ENCODE data around the gene PDIA2. TPM values are rescaled to one million over a fixed set of nuclear protein-coding genes. Genes with fewer than 3 reads are reported as not detected.

PDIA2 gene
- total RNA-seq, 2 experiments from 2014 or later, result not detected

GRCh38 chr16:273547-274421 is 9.2 kb upstream of the PDIA2 start:
- Histone ChIP-seq H3K4me1 (ENCODE audit: insufficient read depth, low read length) (peaks cover 11% of the 10 kb centered on the region), H3K27me3 (ENCODE audit: control insufficient read depth in 1 of 2, insufficient read depth in 2 of 2, low read length in 2 of 2) (peaks cover 12 to 14% of the 10 kb centered on the region in 2 experiments), H3K9me3 (ENCODE audit: control insufficient read depth in 1 of 2, insufficient read depth in 1 of 2, low read length in 2 of 2) (peaks cover 0 to 3% of the 10 kb centered on the region in 2 experiments), H3K4me3 (ENCODE audit: low read length) (no peak overlapping the region), H3K36me3 (ENCODE audit: insufficient read depth, low read length) (no peaks in the 10 kb centered on the region), H3K27ac (ENCODE audit: low read depth in 1 of 2, low read length in 2 of 2) (no peak overlapping the region)
- ATAC-seq (ENCODE audit: poor library complexity) (no peak), DNase-seq (no peak)
- H3K27ac Mint-ChIP-seq, result no peak overlapping the region
- no peak for TF ChIP-seq CTCF (IDR thresholded peaks at IDR 0.05)
- peaks cover 30% of the 10 kb centered on the region for H3K27me3 Mint-ChIP-seq
- intact Hi-C loops (cut with DNase I, micrococcal nuclease), result no loop called here
- peaks cover 1% of the 10 kb centered on the region for H3K4me1 Mint-ChIP-seq (ENCODE audit: low read depth)
- no peak overlapping the region for H3K4me3 Mint-ChIP-seq
- H3K9me3 Mint-ChIP-seq, result no peaks in the 10 kb centered on the region
- ChIA-PET CTCF (no interaction called here), POLR2A (no interaction called here)
- no peaks in the 10 kb centered on the region for H3K36me3 Mint-ChIP-seq (ENCODE audit: low read depth)

- Mint-ChIP-seq H3K27me3 (peaks cover 37% of the 10 kb centered on the region), H3K36me3 (ENCODE audit: low read depth) (no peaks in the 10 kb centered on the region), H3K27ac (no peak overlapping the region), H3K9me3 (no peaks in the 10 kb centered on the region), H3K4me3 (peak overlapping the region; percentile 65), H3K4me1 (ENCODE audit: low read depth) (peaks cover 7% of the 10 kb centered on the region)
- no peak overlapping the region for H3K4me3 ChIP-seq (ENCODE audit: low read length)
- no peaks in the 10 kb centered on the region for H3K36me3 ChIP-seq (ENCODE audit: insufficient read depth, low read length)
- intact Hi-C loops (cut with DNase I, micrococcal nuclease), result no loop called here
- no peak for TF ChIP-seq CTCF (IDR thresholded peaks at IDR 0.05)
- H3K27ac ChIP-seq (ENCODE audit: low read depth in 1 of 2, low read length in 2 of 2), result no peak overlapping the region
- peaks cover 24% of the 10 kb centered on the region for H3K4me1 ChIP-seq (ENCODE audit: insufficient read depth, low read length)
- H3K9me3 ChIP-seq (ENCODE audit: control insufficient read depth in 1 of 2, insufficient read depth in 1 of 2, low read length in 2 of 2), result peaks cover 0 to 3% of the 10 kb centered on the region in 2 experiments
- peaks cover 12 to 19% of the 10 kb centered on the region in 2 experiments for H3K27me3 ChIP-seq (ENCODE audit: control insufficient read depth in 1 of 2, insufficient read depth in 2 of 2, low read length in 2 of 2)
- peak; percentile 58 for ATAC-seq (ENCODE audit: poor library complexity)
- peak in 3 of 14 experiments; percentile 14 to 34 (median 15) for DNase-seq
- POLR2A ChIA-PET, result no interaction called here
- CTCF ChIA-PET, result no interaction called here
These were observed 7.8 kb upstream of the PDIA2 start for GRCh38 chr16:275041-275641.

- POLR2A ChIA-PET, result no interaction called here
- no peak for TF ChIP-seq CTCF (IDR thresholded peaks at IDR 0.05)
- Histone ChIP-seq H3K27me3 (ENCODE audit: control insufficient read depth in 1 of 2, insufficient read depth in 2 of 2, low read length in 2 of 2) (peaks cover 12 to 20% of the 10 kb centered on the region in 2 experiments), H3K36me3 (ENCODE audit: insufficient read depth, low read length) (no peaks in the 10 kb centered on the region), H3K9me3 (ENCODE audit: control insufficient read depth in 1 of 2, insufficient read depth in 1 of 2, low read length in 2 of 2) (peaks cover 0 to 1% of the 10 kb centered on the region in 2 experiments), H3K4me3 (ENCODE audit: low read length) (no peak within 1 kb of the TSS), H3K4me1 (ENCODE audit: insufficient read depth, low read length) (peaks cover 26% of the 10 kb centered on the region), H3K27ac (ENCODE audit: low read depth in 1 of 2, low read length in 2 of 2) (no peak within 1 kb of the TSS)
- CTCF ChIA-PET, result no interaction called here
- intact Hi-C loops (cut with DNase I, micrococcal nuclease), result no loop called here
- peaks cover 7% of the 10 kb centered on the region for H3K4me1 Mint-ChIP-seq (ENCODE audit: low read depth)
- H3K36me3 Mint-ChIP-seq (ENCODE audit: low read depth), result no peaks in the 10 kb centered on the region
- DNase-seq (no peak), ATAC-seq (ENCODE audit: poor library complexity) (no peak)
- H3K27me3 Mint-ChIP-seq, result peaks cover 37% of the 10 kb centered on the region
- peak within 1 kb of the TSS; percentile 65 for H3K4me3 Mint-ChIP-seq
- no peaks in the 10 kb centered on the region for H3K9me3 Mint-ChIP-seq
- H3K27ac Mint-ChIP-seq, result no peak within 1 kb of the TSS
These were observed 7.2 kb upstream of the PDIA2 start, which contains the start of gene RGS11 for GRCh38 chr16:275786-276232. RGS11 (minus strand) TSS chr16:275944; CDS start chr16:275911, 33 bp downstream.

All from CD4-positive, alpha-beta T cell (primary cell).